Measurements from ENCODE around the gene BIRC2.
"Not testable (repeated sequence)": the region's sequence is repeated elsewhere in the genome, so short reads cannot be mapped to it uniquely, and the experiment has no call there.

Gene BIRC2

GRCh38 chr11:102338479-102339010 is 8.5 kb upstream of the BIRC2 start:
- TF ChIP-seq POLR2A (IDR thresholded peaks at IDR 0.05; ENCODE audit: low read depth, low read length) = no peak
- FAIRE-seq (no peak), DNase-seq (ENCODE audit: insufficient read length, low spot score) (no peak)

- DNase-seq (ENCODE audit: insufficient read length, low spot score); FAIRE-seq: not testable (repeated sequence)
Measured at GRCh38 chr11:102341311-102341710, 5.7 kb upstream of the BIRC2 start.

GRCh38 chr11:102341844-102342318 is 5.1 kb upstream of the BIRC2 start:
- no peak for TF ChIP-seq POLR2A (IDR thresholded peaks at IDR 0.05; ENCODE audit: low read depth, low read length)
- FAIRE-seq (peak; percentile 98), DNase-seq (ENCODE audit: insufficient read length, low spot score) (no peak)

- DNase-seq (ENCODE audit: insufficient read length, low spot score) (no peak), FAIRE-seq (no peak)
- TF ChIP-seq POLR2A (IDR thresholded peaks at IDR 0.05; ENCODE audit: low read depth, low read length) = no peak
Measured at GRCh38 chr11:102343809-102344208, 3.2 kb upstream of the BIRC2 start.

GRCh38 chr11:102345904-102346303 is 1.1 kb upstream of the BIRC2 start:
- TF ChIP-seq POLR2A (IDR thresholded peaks at IDR 0.05; ENCODE audit: low read depth, low read length) = no peak
- no peak for DNase-seq (ENCODE audit: insufficient read length, low spot score)
- peak; percentile 69 for FAIRE-seq

GRCh38 chr11:102346456-102346747 is 612 bp upstream of the BIRC2 start:
- FAIRE-seq (no peak), DNase-seq (ENCODE audit: insufficient read length, low spot score) (no peak)
- no peak for TF ChIP-seq POLR2A (IDR thresholded peaks at IDR 0.05; ENCODE audit: low read depth, low read length)

- DNase-seq (ENCODE audit: insufficient read length, low spot score) (no peak), FAIRE-seq (peak; percentile 78)
- TF ChIP-seq POLR2A (IDR thresholded peaks at IDR 0.05; ENCODE audit: low read depth, low read length) = peak; percentile 12; the same call in 1 of the 2 replicates
Measured at GRCh38 chr11:102347462-102348370, 702 bp downstream of the BIRC2 start.

GRCh38 chr11:102357116-102357515 is 10.1 kb downstream of the BIRC2 start:
- no peak for TF ChIP-seq POLR2A (IDR thresholded peaks at IDR 0.05; ENCODE audit: low read depth, low read length)
- DNase-seq (ENCODE audit: insufficient read length, low spot score) (no peak), FAIRE-seq (no peak)

- no peak for TF ChIP-seq POLR2A (IDR thresholded peaks at IDR 0.05; ENCODE audit: low read depth, low read length)
- FAIRE-seq = no peak
- DNase-seq (ENCODE audit: insufficient read length, low spot score) = no peak
Measured at GRCh38 chr11:102359372-102359771, 12.4 kb downstream of the BIRC2 start.

- no peak for TF ChIP-seq POLR2A (IDR thresholded peaks at IDR 0.05; ENCODE audit: low read depth, low read length)
- DNase-seq (ENCODE audit: insufficient read length, low spot score) = no peak
- FAIRE-seq = no peak
Measured at GRCh38 chr11:102360681-102361080, 13.7 kb downstream of the BIRC2 start.

GRCh38 chr11:102361086-102362031 is 14.3 kb downstream of the BIRC2 start:
- TF ChIP-seq POLR2A (IDR thresholded peaks at IDR 0.05; ENCODE audit: low read depth, low read length) = no peak
- no peak for FAIRE-seq
- DNase-seq (ENCODE audit: insufficient read length, low spot score) = no peak

GRCh38 chr11:102364991-102365390 is 18.0 kb downstream of the BIRC2 start:
- DNase-seq (ENCODE audit: insufficient read length, low spot score) (no peak), FAIRE-seq (no peak)
- TF ChIP-seq POLR2A (IDR thresholded peaks at IDR 0.05; ENCODE audit: low read depth, low read length) = no peak

- DNase-seq (ENCODE audit: insufficient read length, low spot score) (no peak), FAIRE-seq (no peak)
- TF ChIP-seq POLR2A (IDR thresholded peaks at IDR 0.05; ENCODE audit: low read depth, low read length) = no peak
Measured at GRCh38 chr11:102367364-102367763, 20.4 kb downstream of the BIRC2 start.

GRCh38 chr11:102368472-102368871 is 21.5 kb downstream of the BIRC2 start:
- FAIRE-seq = no peak
- no peak for TF ChIP-seq POLR2A (IDR thresholded peaks at IDR 0.05; ENCODE audit: low read depth, low read length)
- DNase-seq (ENCODE audit: insufficient read length, low spot score) = no peak

- FAIRE-seq; DNase-seq (ENCODE audit: insufficient read length, low spot score): not testable (repeated sequence)
Measured at GRCh38 chr11:102374633-102375424, 27.8 kb downstream of the BIRC2 start.
